GM12892 (cell line): Measurements from ENCODE around the gene GDNF.

ENCODE experiments used
- DNase-seq: peaks from one replicate; pipeline ENCODE4 v3.0.0; 2011; ENCODE audit not compliant: insufficient read length
- FAIRE-seq: peaks from 2 replicates; lab custom pipeline; 2011; peaks lifted over from hg19 to GRCh38; lab: Jason Lieb, UNC
- POLR2A ChIP-seq: IDR thresholded peaks from 2 replicates; pipeline ENCODE4 v1.6.1; 2011; ENCODE audit warnings: low read depth, low read length, control low read depth
- POLR2AphosphoS5 ChIP-seq: IDR thresholded peaks from 2 replicates; pipeline ENCODE4 v1.6.1; 2011; ENCODE audit warnings: low read depth, low read length, control low read depth
- TAF1 ChIP-seq: IDR thresholded peaks from 2 replicates; pipeline ENCODE4 v1.6.1; 2011; ENCODE audit warnings: low read depth, mild to moderate bottlenecking, control low read depth, low read length, borderline replicate concordance

The GDNF gene

GRCh38 chr5:37770786-37771185, 69.1 kb downstream of the GDNF start:
- DNase-seq (no peak), FAIRE-seq (no peak)
- TF ChIP-seq POLR2AphosphoS5 (no peak), TAF1 (no peak), POLR2A (no peak)

GRCh38 chr5:37769840-37770239, 70.0 kb downstream of the GDNF start:
- TF ChIP-seq POLR2A (no peak), TAF1 (no peak), POLR2AphosphoS5 (no peak)
- DNase-seq (no peak), FAIRE-seq (no peak)

DNA sequence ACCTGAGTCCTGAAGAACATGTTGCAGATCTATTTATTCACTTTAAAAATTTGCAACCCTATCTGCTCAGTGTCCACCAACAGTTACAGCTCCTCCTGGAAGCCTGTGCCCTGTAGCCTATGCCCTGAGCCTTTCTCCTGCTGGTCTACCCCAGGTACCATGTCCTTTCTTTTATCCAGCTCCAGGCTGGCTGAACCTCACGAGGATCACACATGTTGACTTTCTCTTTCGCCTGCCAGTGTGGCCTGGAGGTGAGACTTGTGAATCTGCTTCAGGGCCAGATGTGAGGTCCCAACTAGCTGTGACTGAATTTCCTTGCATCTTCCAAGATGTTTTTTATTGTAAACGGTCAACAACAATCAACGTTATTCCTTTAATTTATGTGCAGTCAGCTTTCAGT, 70.7 kb downstream of the GDNF start:
- no peak for FAIRE-seq
- no peak for DNase-seq
- TF ChIP-seq POLR2AphosphoS5 (no peak), TAF1 (no peak), POLR2A (no peak)

DNA sequence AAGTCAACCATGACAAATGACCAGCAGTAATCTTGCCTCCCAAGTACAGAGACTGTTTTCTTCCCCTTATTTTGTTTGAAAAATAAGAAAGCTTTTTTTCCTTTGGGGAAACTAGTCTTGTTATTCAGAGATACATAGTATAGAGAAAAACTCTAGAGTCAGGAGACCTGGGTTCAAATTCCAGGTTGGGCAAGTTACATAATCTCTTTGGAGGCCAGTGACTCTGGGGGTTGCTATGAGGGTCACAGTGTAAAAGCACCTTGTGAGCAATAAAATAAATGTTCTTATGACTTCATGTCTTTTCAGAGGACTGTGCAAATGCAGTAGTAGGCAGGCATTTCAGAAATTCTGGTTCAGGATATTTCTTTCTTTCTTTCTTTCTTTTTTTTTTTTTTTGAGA, 71.5 kb downstream of the GDNF start:
- no peak for DNase-seq
- FAIRE-seq, result no peak
- TF ChIP-seq POLR2AphosphoS5 (no peak), TAF1 (no peak), POLR2A (no peak)

DNA sequence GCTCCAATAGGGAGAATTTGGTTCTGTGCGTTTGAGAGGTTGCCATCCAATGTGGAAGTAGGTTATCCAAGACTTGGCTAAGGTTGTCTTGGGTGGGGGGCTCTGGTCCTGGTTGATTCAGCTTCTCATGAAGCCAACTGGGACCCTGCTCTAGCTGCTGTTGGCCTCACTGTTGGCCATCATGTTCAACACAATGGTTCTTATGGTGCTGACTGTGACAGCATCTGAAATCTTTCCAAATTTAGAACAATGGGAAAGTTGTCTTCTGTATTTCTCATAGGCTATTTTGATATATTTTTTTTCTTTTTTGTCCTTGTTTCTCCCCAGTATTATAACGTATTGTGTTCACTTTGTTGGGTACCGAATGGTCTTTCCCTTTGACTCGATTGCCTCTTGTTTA, 71.9 kb downstream of the GDNF start:
- FAIRE-seq, result no peak
- TF ChIP-seq POLR2A, result no peak
- no peak for TF ChIP-seq TAF1
- TF ChIP-seq POLR2AphosphoS5, result no peak
- no peak for DNase-seq

DNA sequence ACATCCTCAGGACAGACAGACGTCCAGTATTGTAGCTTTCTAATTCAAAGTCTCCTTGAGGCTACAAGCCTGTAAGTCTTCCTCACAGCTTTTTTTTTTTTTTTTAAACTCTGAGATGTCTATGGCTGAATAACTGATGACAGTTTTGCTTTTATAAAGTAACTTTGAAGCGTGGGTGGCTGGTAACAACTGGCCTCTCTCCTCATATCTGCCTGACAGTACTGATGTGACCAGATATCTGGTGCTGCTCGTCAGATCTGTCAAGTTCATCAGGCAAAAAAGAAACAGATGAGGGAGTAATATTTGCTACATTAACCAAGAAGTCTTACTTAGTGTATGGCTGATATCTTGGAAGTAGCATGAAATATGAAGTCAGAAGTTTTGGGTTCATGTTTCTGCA, 72.6 kb downstream of the GDNF start:
- TF ChIP-seq TAF1 (no peak), POLR2A (no peak), POLR2AphosphoS5 (no peak)
- no peak for FAIRE-seq
- DNase-seq, result no peak
